ENCODE data around the gene CCDC187. TPM values are rescaled to one million over a fixed set of nuclear protein-coding genes. Genes with fewer than 3 reads are reported as not detected.

The CCDC187 gene
- total and polyA plus RNA-seq, 4 experiments from 2014 or later: not detected

DNA sequence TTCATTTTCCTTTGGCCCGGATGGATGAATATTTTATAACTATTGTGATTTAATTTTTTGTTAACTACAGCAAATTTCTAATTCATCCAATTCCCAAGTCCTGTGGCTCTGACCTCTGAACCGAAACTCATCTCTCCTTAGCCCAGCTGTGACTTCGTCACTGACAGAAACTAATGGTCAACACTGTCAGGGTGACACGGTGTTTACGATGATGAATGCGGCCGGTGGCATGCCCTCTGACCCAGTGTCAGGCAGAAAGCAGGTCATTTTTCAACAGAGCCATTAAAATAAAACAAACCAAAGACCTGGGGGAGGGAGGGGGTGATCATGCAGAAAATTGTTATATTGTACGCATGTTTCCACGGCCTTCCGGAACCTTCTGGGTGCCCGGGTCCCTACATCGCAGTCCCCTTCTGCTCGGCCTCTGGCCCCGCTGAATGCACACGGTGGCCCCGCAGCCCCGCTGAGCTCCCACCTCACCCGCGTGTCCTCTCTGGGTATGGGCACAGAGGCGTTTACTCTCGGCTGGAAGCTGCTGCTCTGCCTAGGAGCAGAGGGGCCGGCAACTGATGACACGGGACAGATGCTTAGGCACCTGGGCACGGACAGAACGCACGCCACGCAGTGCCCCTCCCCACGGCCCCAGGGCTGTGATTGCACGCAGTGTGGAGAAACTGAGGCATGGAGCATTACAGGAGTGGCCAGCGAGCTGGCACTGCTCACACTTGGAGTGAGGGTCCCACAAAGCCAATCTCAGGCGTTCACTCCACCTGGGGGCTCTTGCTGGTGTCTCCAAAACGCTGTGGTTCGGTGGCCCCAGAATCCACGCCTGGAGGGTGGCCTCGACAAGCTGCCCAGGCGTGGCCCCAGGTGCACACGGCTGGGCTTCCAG, 8.1 kb downstream of the CCDC187 start:
- Mint-ChIP-seq H3K9me3 (no peaks in the 10 kb centered on the region), H3K27me3 (peaks cover 0 to 2% of the 10 kb centered on the region in 2 donors), H3K27ac (no peak overlapping the region), H3K4me3 (no peak overlapping the region), H3K36me3 (no peaks in the 10 kb centered on the region), H3K4me1 (no peaks in the 10 kb centered on the region)
- H3K36me3 ChIP-seq (ENCODE audit: insufficient read depth, low read length): no peaks in the 10 kb centered on the region
- no peak overlapping the region for H3K27ac ChIP-seq (ENCODE audit: low read depth, low read length)
- ChIA-PET CTCF (ENCODE audit: partially characterized antibody) (no interaction called here), POLR2A (ENCODE audit: partially characterized antibody) (no interaction called here)
- no peaks in the 10 kb centered on the region for H3K4me1 ChIP-seq (ENCODE audit: insufficient read depth, low read length)
- H3K27me3 ChIP-seq (ENCODE audit: insufficient read depth, low read length): no peaks in the 10 kb centered on the region
- H3K4me3 ChIP-seq (ENCODE audit: low read length in 2 of 2): no peak overlapping the region
- no peaks in the 10 kb centered on the region for H3K9me3 ChIP-seq (ENCODE audit: control insufficient read depth in 1 of 2, low read length in 2 of 2)
- no peak for DNase-seq
- intact Hi-C loops (cut with micrococcal nuclease): no loop called here

DNA sequence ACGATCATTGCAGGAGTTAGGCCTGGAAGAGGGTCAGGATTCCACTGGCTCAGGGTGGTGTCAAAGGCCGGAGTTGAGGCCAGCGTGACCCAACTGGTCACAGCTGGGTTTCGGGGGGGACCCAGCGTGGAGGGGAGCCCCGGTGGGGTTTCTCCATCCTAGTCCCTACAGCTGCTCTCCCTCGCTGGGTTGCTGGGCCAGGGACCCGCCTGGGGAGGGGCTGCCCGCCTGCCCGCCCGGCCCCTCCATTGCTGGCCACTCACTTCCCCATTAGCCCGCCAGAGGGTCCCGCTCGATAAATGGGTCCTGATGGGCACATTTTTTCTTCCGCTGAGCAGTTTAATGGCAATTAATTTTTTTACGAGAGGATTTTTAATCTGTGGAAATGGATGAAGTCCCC, 8.8 kb downstream of the CCDC187 start:
- no peak for DNase-seq
- Histone ChIP-seq H3K9me3 (ENCODE audit: control insufficient read depth in 1 of 2, low read length in 2 of 2) (no peaks in the 10 kb centered on the region), H3K36me3 (ENCODE audit: insufficient read depth, low read length) (no peaks in the 10 kb centered on the region), H3K4me3 (ENCODE audit: low read length in 2 of 2) (no peak overlapping the region), H3K27me3 (ENCODE audit: insufficient read depth, low read length) (no peaks in the 10 kb centered on the region), H3K4me1 (ENCODE audit: insufficient read depth, low read length) (no peaks in the 10 kb centered on the region), H3K27ac (ENCODE audit: low read depth, low read length) (no peak overlapping the region)
- intact Hi-C loops (cut with micrococcal nuclease): no loop called here
- Mint-ChIP-seq H3K27me3 (peaks cover 0 to 2% of the 10 kb centered on the region in 2 donors), H3K4me3 (no peak overlapping the region), H3K4me1 (no peaks in the 10 kb centered on the region), H3K36me3 (no peaks in the 10 kb centered on the region), H3K27ac (no peak overlapping the region), H3K9me3 (no peaks in the 10 kb centered on the region)
- CTCF ChIA-PET (ENCODE audit: partially characterized antibody): no interaction called here
- POLR2A ChIA-PET (ENCODE audit: partially characterized antibody): no interaction called here

- intact Hi-C loops (cut with micrococcal nuclease): no loop called here
- Histone ChIP-seq H3K27me3 (ENCODE audit: insufficient read depth, low read length) (no peaks in the 10 kb centered on the region), H3K9me3 (ENCODE audit: control insufficient read depth in 1 of 2, low read length in 2 of 2) (no peaks in the 10 kb centered on the region), H3K4me1 (ENCODE audit: insufficient read depth, low read length) (no peaks in the 10 kb centered on the region), H3K4me3 (ENCODE audit: low read length in 2 of 2) (no peak overlapping the region), H3K27ac (ENCODE audit: low read depth, low read length) (no peak overlapping the region), H3K36me3 (ENCODE audit: insufficient read depth, low read length) (no peaks in the 10 kb centered on the region)
- peaks cover 0 to 2% of the 10 kb centered on the region in 2 donors for H3K27me3 Mint-ChIP-seq
- POLR2A ChIA-PET (ENCODE audit: partially characterized antibody): no interaction called here
- H3K4me3 Mint-ChIP-seq: no peak overlapping the region
- H3K4me1 Mint-ChIP-seq: no peaks in the 10 kb centered on the region
- H3K27ac Mint-ChIP-seq: no peak overlapping the region
- no peaks in the 10 kb centered on the region for H3K9me3 Mint-ChIP-seq
- no peak for DNase-seq
- CTCF ChIA-PET (ENCODE audit: partially characterized antibody): no interaction called here
- H3K36me3 Mint-ChIP-seq: no peaks in the 10 kb centered on the region
Measured at GRCh38 chr9:136294437-136294836, 9.5 kb downstream of the CCDC187 start.

DNA sequence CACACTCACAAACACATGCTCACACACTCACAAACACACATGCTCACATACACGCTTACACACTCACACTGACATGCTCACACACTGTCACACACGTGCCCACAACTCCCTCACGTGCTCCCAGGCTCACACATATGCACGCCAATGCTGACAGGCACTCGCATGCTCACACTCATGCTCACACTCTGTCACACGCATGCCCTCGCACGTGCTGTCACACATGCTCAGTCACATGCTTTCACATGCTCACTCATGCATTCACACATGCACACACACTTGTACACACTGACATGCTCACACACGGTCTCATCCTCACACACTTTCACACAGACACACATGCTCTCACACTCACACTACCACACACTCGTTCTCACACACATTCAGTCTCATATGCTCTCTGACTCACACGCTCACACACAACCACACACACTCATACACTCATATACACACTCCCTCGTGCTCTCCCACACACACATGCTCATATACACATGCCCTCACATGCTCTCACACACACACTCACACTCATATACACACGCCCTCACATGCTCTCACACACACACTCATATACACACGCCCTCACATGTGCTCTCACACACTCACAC, 10.3 kb downstream of the CCDC187 start:
- ChIA-PET CTCF (ENCODE audit: partially characterized antibody) (no interaction called here), POLR2A (ENCODE audit: partially characterized antibody) (no interaction called here)
- H3K27me3 Mint-ChIP-seq: peaks cover 0 to 1% of the 10 kb centered on the region in 2 donors
- DNase-seq: no peak
- intact Hi-C loops (cut with micrococcal nuclease): no loop called here
- no peaks in the 10 kb centered on the region for H3K9me3 Mint-ChIP-seq
- H3K4me1 ChIP-seq (ENCODE audit: insufficient read depth, low read length): no peaks in the 10 kb centered on the region
- no peak overlapping the region for H3K27ac ChIP-seq (ENCODE audit: low read depth, low read length)
- no peak overlapping the region for H3K27ac Mint-ChIP-seq
- H3K4me3 Mint-ChIP-seq: no peak overlapping the region
- no peaks in the 10 kb centered on the region for H3K36me3 ChIP-seq (ENCODE audit: insufficient read depth, low read length)
- no peaks in the 10 kb centered on the region for H3K36me3 Mint-ChIP-seq
- H3K27me3 ChIP-seq (ENCODE audit: insufficient read depth, low read length): no peaks in the 10 kb centered on the region
- no peak overlapping the region for H3K4me3 ChIP-seq (ENCODE audit: low read length in 2 of 2)
- H3K9me3 ChIP-seq (ENCODE audit: control insufficient read depth in 1 of 2, low read length in 2 of 2): no peaks in the 10 kb centered on the region
- no peaks in the 10 kb centered on the region for H3K4me1 Mint-ChIP-seq

DNA sequence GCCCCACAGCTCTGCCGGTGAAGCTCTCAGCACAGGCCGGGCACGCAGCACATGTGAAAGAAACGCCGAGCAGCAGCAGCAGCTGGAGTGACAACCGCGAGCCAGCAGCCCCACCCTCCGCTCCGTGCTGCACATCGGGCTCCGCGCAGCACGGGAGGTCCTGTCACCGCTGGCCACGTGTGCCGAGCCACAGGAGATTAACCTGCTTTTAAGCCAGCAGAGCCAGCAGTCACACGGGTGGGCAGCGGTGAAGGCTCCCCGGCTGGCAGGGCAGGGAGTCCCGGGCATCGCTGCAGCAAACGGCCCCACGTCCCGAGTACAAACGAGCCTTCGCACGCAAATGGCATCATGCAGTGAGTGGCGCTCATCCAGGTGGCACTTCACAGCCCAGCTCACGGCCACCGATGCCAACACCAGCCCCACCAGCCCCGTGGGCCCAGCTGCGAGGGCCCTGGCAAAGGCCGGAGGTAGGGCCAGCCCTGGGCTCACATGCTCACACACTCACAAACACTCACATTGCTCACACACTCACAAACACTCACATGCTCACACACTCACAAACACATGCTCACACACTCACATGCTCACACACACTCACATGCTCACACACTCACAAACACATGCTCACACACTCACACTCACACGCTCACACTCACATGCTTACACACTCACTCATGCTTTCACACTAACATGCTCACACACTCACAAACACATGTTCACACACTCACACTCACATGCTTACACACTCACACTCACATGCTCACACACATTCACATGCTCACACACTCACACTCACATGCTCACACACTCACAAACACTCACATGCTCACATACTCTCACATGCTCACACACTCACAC, 11.1 kb downstream of the CCDC187 start:
- H3K9me3 Mint-ChIP-seq: no peaks in the 10 kb centered on the region
- H3K36me3 ChIP-seq (ENCODE audit: insufficient read depth, low read length): no peaks in the 10 kb centered on the region
- POLR2A ChIA-PET (ENCODE audit: partially characterized antibody): no interaction called here
- H3K27ac Mint-ChIP-seq: no peak overlapping the region
- H3K36me3 Mint-ChIP-seq: no peaks in the 10 kb centered on the region
- no peaks in the 10 kb centered on the region for H3K27me3 Mint-ChIP-seq
- intact Hi-C loops (cut with micrococcal nuclease): no loop called here
- no peaks in the 10 kb centered on the region for H3K4me1 Mint-ChIP-seq
- no peak overlapping the region for H3K4me3 ChIP-seq (ENCODE audit: low read length in 2 of 2)
- H3K27ac ChIP-seq (ENCODE audit: low read depth, low read length): no peak overlapping the region
- no peaks in the 10 kb centered on the region for H3K9me3 ChIP-seq (ENCODE audit: control insufficient read depth in 1 of 2, low read length in 2 of 2)
- H3K4me3 Mint-ChIP-seq: no peak overlapping the region
- no peak for DNase-seq
- no peaks in the 10 kb centered on the region for H3K4me1 ChIP-seq (ENCODE audit: insufficient read depth, low read length)
- no peaks in the 10 kb centered on the region for H3K27me3 ChIP-seq (ENCODE audit: insufficient read depth, low read length)
- CTCF ChIA-PET (ENCODE audit: partially characterized antibody): no interaction called here

DNA sequence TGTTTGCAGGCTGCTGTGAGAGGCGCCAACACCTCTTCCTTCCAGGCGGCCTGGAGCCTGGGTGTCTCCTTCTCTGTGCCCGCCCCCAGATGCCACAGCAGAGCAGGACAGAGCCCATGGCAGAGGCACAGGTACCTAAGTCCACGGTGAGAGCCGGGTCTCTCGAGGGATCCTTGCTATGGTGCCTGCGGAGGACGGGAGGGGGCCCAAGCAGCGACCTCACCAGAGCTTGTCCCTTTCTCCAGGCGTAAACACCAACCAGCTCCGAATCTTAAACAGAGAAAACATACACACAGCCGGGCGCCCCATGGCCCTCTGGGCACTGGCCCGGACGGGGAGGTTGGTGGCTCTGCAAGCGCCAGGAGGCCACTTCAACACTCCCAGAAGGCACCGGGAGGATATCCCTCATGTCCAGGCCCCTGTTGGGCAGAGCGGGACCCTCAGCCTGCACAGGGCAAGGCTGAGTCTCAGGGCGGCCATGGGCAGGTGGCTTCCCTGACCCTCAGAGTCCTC, 11.8 kb downstream of the CCDC187 start:
- intact Hi-C loops (cut with micrococcal nuclease): no loop called here
- POLR2A ChIA-PET (ENCODE audit: partially characterized antibody): no interaction called here
- no peak overlapping the region for H3K27ac ChIP-seq (ENCODE audit: low read depth, low read length)
- H3K4me1 Mint-ChIP-seq: no peaks in the 10 kb centered on the region
- H3K9me3 Mint-ChIP-seq: no peaks in the 10 kb centered on the region
- H3K4me3 ChIP-seq (ENCODE audit: low read length in 2 of 2): no peak overlapping the region
- H3K9me3 ChIP-seq (ENCODE audit: control insufficient read depth in 1 of 2, low read length in 2 of 2): no peaks in the 10 kb centered on the region
- H3K27ac Mint-ChIP-seq: no peak overlapping the region
- no peaks in the 10 kb centered on the region for H3K36me3 ChIP-seq (ENCODE audit: insufficient read depth, low read length)
- CTCF ChIA-PET (ENCODE audit: partially characterized antibody): no interaction called here
- H3K27me3 ChIP-seq (ENCODE audit: insufficient read depth, low read length): no peaks in the 10 kb centered on the region
- H3K4me3 Mint-ChIP-seq: no peak overlapping the region
- peaks cover 3 to 5% of the 10 kb centered on the region in 2 donors for H3K27me3 Mint-ChIP-seq
- DNase-seq: no peak
- no peaks in the 10 kb centered on the region for H3K4me1 ChIP-seq (ENCODE audit: insufficient read depth, low read length)
- H3K36me3 Mint-ChIP-seq: no peaks in the 10 kb centered on the region

DNA sequence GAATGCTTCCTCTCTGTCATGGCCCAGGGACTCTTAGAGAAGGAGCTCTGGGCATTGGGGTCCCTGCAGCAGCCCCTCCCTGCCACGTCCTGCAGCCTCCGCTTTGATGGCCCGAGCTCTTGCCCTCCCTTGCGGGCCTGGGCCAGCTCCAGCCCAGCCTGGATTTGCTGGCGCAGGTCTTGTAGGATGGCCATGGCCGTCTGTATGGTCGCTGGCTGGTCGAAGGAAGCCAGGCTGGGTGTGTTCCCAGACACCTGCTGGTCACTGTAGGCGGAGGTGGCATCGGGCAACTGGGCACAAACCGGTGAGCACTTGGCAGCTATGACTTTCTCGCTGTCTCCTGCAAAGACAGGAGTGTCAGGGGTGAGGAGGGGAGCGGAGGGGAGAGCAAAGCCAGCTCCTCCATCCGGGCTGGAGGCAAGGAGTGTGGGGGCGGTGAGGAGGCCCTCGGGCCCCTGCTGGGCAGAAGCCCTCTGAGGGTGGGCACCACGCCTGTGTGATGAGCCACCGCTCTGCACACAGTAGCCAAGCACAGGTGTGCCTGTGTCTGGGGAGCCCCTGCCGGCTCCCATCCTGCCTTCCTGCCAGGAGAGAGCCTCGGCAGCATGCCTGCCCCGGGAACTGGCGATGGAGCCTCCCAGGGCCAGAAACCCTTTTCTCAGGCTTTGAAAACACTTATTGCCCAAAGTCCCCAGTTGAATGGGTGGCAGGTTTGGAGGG, 12.4 kb downstream of the CCDC187 start:
- peak overlapping the region in 1 of 7 donors; percentile 61 for H3K27ac Mint-ChIP-seq

More for the DNA sequence above, 12.4 kb downstream of the CCDC187 start:
- Mint-ChIP-seq H3K4me1 (no peaks in the 10 kb centered on the region), H3K27me3 (peaks cover 3 to 5% of the 10 kb centered on the region in 2 donors), H3K4me3 (no peak overlapping the region), H3K9me3 (no peaks in the 10 kb centered on the region), H3K36me3 (no peaks in the 10 kb centered on the region)
- DNase-seq: no peak
- POLR2A ChIA-PET (ENCODE audit: partially characterized antibody): no interaction called here
- Histone ChIP-seq H3K27ac (ENCODE audit: low read depth, low read length) (no peak overlapping the region), H3K27me3 (ENCODE audit: insufficient read depth, low read length) (no peaks in the 10 kb centered on the region), H3K4me1 (ENCODE audit: insufficient read depth, low read length) (no peaks in the 10 kb centered on the region), H3K36me3 (ENCODE audit: insufficient read depth, low read length) (no peaks in the 10 kb centered on the region), H3K9me3 (ENCODE audit: control insufficient read depth in 1 of 2, low read length in 2 of 2) (no peaks in the 10 kb centered on the region), H3K4me3 (ENCODE audit: low read length in 2 of 2) (no peak overlapping the region)
- CTCF ChIA-PET (ENCODE audit: partially characterized antibody): no interaction called here
- intact Hi-C loops (cut with micrococcal nuclease): no loop called here

All from CD4-positive, alpha-beta memory T cell (primary cell).